GM21619 (cell line): ENCODE data around the gene PLEKHD1.

Source experiments
- ATAC-seq: cut with Tn5 transposase; IDR thresholded peaks from one replicate; pipeline ENCODE4 v1.9.1; 2021; ENCODE audit not compliant: unreplicated experiment

Gene PLEKHD1

GRCh38 chr14:69518289-69519101 lies 34.0 kb downstream of the PLEKHD1 start:
- no peak for ATAC-seq

GRCh38 chr14:69519204-69520100 lies 34.9 kb downstream of the PLEKHD1 start:
- no peak for ATAC-seq

DNA sequence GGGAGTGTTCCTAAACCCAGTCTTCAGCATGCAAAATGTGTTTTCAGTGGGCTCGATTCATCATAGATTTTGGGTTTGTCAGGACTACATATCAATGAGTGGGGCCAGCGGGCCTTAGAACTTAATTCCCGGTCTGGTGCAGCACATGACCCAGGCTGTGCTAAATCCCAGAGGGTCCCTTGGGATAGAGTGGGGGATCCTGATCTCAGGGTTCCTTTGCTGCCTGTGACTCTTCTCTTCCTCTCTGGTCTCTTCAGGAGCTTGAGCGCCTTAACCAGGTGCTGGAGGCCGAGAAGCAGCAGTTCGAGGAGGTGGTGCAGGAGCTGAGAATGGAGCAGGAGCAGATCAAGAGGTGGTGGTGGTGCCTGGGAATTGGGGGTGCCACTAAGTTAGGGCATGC lies 37.5 kb downstream of the PLEKHD1 start:
- no peak for ATAC-seq

GRCh38 chr14:69525896-69526295 lies 41.4 kb downstream of the PLEKHD1 start:
- ATAC-seq = no peak

- no peak for ATAC-seq
Observed at GRCh38 chr14:69527635-69528034, 43.1 kb downstream of the PLEKHD1 start.

GRCh38 chr14:69528143-69528542 lies 43.6 kb downstream of the PLEKHD1 start:
- ATAC-seq = no peak

GRCh38 chr14:69528930-69529329 lies 44.4 kb downstream of the PLEKHD1 start:
- ATAC-seq = no peak

GRCh38 chr14:69529563-69529962 lies 45.0 kb downstream of the PLEKHD1 start:
- ATAC-seq = no peak

- no peak for ATAC-seq
Observed at GRCh38 chr14:69530095-69530494, 45.6 kb downstream of the PLEKHD1 start.

- no peak for ATAC-seq
Observed at GRCh38 chr14:69531135-69531534, 46.6 kb downstream of the PLEKHD1 start.

- no peak for ATAC-seq
Observed at GRCh38 chr14:69532561-69533340, 48.2 kb downstream of the PLEKHD1 start.

DNA sequence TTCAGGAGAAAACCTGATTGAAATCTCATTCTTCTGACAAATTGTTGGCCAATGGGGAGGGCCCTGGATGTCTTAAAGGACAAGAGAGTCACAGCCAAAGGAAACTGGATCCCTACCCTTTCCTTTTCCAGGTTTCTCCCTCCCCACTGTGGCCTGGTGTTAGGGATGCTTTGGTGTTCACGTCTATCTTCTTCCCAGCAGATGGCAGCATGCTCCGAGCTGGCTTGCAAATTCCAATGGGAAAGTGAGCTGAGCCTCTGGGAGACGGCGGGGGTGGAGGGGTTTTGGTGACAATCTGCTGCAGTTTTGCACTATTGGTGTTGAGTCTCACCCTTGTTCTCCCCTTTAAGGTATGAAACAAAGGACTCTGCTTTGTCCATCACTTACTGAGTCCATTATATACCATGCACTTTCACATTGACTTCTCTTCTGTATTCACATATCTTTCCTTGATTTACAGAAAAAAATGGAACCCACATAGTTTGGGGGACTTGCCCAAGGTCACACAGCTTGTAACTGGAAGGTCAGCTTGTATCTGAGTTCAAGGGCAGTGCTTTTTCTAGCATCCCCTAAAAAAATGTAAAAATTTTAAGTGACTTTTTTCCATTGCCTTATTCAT lies 50.8 kb downstream of the PLEKHD1 start:
- no peak for ATAC-seq

DNA sequence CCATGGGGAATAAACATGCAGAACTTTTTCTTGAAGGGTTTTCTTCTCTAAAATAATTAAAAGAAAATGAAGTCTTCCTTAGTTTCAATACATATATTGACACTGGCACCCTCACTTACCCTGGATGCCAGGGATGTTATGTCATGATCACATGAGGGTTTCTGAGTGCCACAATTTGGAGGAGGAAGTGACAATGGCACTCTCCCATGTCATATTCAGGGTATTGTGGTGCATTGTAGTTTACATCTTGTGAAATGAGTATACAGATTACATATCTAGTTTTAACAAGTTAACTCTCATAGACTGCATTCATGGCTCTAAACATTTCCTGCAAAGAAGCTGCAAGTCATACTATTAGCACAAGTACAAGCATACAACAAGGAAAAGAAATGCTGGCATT lies 52.4 kb downstream of the PLEKHD1 start:
- ATAC-seq = no peak

GRCh38 chr14:69537900-69538299 lies 53.4 kb downstream of the PLEKHD1 start:
- no peak for ATAC-seq

DNA sequence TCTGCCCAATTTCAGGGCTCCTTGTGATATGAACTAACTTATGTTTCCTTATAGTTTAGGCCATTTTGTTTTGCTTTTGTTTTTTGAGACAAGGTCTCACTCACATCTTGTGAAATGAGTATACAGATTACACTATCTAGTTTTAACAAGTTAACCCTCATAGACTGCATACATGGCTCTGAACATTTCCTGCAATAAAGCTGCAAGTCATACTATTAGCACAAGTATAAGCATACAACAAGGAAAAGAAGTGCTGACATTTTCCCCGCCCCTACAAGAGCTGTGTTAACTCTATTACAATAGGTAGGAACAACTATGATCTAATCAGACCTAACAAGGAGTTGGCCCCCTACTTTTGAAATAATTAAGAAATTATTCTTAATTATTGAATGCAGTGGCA lies 54.2 kb downstream of the PLEKHD1 start:
- ATAC-seq = no peak

DNA sequence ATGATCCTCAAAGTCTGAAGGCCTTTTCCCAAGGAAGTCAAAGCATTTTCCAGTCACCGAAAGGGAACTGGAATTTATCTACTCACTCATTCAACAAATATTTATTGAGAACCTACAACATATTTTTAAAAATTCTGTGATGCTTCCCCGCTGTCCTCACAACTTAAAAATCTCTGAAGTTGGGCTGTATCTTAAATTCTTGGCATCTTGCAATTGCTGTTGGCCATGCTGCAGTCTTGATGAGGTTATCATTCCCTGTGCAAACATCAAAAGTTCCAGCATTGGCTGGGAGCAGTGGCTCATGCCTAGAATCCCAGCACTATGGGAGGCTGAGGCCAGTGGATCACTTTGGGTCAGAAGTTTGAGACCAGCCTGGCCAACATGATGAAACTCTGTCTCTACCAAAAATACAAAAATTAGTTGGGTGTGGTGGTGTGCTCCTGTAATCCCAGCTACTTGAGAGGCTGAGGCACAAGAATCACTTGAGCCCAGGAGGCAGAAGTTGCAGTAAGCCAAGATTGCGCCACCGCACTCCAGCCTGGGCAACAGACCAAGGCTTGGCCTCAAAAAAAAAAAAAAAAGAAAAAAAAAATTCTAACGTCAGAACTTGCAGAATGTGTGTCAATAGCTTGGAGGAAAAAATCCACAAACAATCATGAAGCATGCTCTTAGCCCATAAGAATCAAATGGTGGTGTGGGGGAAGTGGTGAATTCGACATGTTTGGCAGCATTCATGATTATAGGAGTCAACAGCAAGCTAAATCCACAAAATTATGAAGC lies 55.3 kb downstream of the PLEKHD1 start:
- no peak for ATAC-seq

- no peak for ATAC-seq
Observed at GRCh38 chr14:69540654-69541335, 56.3 kb downstream of the PLEKHD1 start.

GRCh38 chr14:69542311-69542710 lies 57.8 kb downstream of the PLEKHD1 start:
- no peak for ATAC-seq

DNA sequence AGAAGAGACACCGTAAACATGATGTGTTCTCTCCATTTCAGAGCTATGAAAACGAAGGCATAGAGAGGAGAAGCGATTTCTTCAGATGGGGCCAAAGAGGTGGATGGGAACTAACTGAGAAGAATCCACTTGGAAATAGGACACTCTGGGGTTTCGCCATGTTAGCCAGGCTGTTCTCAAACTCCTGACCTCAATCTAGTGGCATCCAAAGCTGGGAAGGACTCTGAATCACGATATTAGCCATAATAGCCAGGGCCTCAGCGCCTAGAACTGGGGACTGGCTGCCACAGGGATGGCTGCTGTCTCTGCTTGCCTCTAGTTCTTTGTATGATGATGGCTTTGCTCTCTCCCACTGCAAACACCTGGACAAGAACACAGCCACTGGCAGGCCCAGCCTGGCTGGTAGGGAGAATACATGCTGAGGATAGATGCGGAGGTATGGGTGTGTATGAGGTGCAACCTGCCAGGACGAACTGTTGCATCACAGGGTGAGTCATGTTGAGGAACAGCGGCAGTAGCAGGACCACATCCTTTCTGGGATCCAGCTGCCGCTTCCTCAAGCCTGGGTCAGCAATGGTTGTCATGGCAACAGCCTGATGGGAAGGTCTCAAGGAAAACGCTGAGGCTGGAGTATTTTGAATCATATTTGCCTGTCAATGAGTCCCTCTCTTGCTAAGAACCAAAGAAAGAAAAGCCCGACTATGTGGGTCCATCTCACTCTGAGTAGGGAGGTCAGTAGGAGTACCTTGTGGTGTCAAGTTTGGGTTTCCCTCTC lies 59.0 kb downstream of the PLEKHD1 start:
- ATAC-seq = peak; percentile 51
